Nephron (organoid): ENCODE measurements around the gene DDX31.

ENCODE experiments used
- H3K27ac Mint-ChIP-seq, 3 experiments: 2 replicates each; pipeline ENCODE4 v1.8.0; 2020; ENCODE audit warnings: mixed read lengths in 3 of 3, mild to moderate bottlenecking in 2 of 3, moderate library complexity in 1 of 3
- H3K27me3 Mint-ChIP-seq: 2 replicates; pipeline ENCODE4 v1.8.0; 2021; ENCODE audit warnings: low read depth, mild to moderate bottlenecking, moderate library complexity, mixed read lengths
- H3K36me3 Mint-ChIP-seq: 2 replicates; pipeline ENCODE4 v1.8.0; 2020; ENCODE audit warnings: low read depth, mixed read lengths
- H3K4me1 Mint-ChIP-seq: 2 replicates; pipeline ENCODE4 v1.8.0; 2020; ENCODE audit warnings: mixed read lengths
- H3K4me3 Mint-ChIP-seq, 3 experiments: 2 replicates each; pipeline ENCODE4 v1.8.0; 2020; ENCODE audit warnings: mild to moderate bottlenecking in 3 of 3, mixed read lengths in 3 of 3, moderate library complexity in 2 of 3
- H3K9me3 Mint-ChIP-seq: 2 replicates; pipeline ENCODE4 v1.8.0; 2020; ENCODE audit warnings: mixed read lengths
- CTCF ChIP-seq, 3 experiments: fragments of 200-600 bp; sonication (generic); IDR thresholded peaks; one replicate each; pipeline ENCODE4 v1.5.0; 2021; ENCODE audit warnings: antibody characterized with exemption in 3 of 3; ENCODE audit not compliant: unreplicated experiment in 3 of 3

DDX31 gene

GRCh38 chr9:132586830-132587591 lies 82.8 kb downstream of the DDX31 start:
- Mint-ChIP-seq H3K4me3 (no peak overlapping the region), H3K27ac (no peak overlapping the region), H3K4me1 (peaks cover 5% of the 10 kb centered on the region), H3K36me3 (no peaks in the 10 kb centered on the region), H3K27me3 (peaks cover 97% of the 10 kb centered on the region), H3K9me3 (no peaks in the 10 kb centered on the region)
- no peak for TF ChIP-seq CTCF (IDR thresholded peaks at IDR 0.05; ENCODE audit: unreplicated experiment in 3 of 3)

- TF ChIP-seq CTCF (IDR thresholded peaks at IDR 0.05; ENCODE audit: unreplicated experiment in 3 of 3) = no peak
- Mint-ChIP-seq H3K9me3 (no peaks in the 10 kb centered on the region), H3K4me1 (peaks cover 2% of the 10 kb centered on the region)
Measured at GRCh38 chr9:132585954-132586829, 83.6 kb downstream of the DDX31 start.

GRCh38 chr9:132584601-132585560 lies 84.9 kb downstream of the DDX31 start:
- Mint-ChIP-seq H3K4me3 (no peak overlapping the region), H3K27me3 (peaks cover 99% of the 10 kb centered on the region), H3K36me3 (no peaks in the 10 kb centered on the region), H3K9me3 (no peaks in the 10 kb centered on the region), H3K4me1 (no peaks in the 10 kb centered on the region), H3K27ac (no peak overlapping the region)
- no peak for TF ChIP-seq CTCF (IDR thresholded peaks at IDR 0.05; ENCODE audit: unreplicated experiment in 3 of 3)

More at GRCh38 chr9:132585954-132586829, 83.6 kb downstream of the DDX31 start:
- no peak overlapping the region for H3K4me3 Mint-ChIP-seq
- H3K27me3 Mint-ChIP-seq = peaks cover 97% of the 10 kb centered on the region
- H3K36me3 Mint-ChIP-seq = no peaks in the 10 kb centered on the region
- H3K27ac Mint-ChIP-seq = no peak overlapping the region

GRCh38 chr9:132583584-132584304 lies 86.0 kb downstream of the DDX31 start:
- Mint-ChIP-seq H3K27me3 (peaks cover 100% of the 10 kb centered on the region), H3K4me3 (no peak overlapping the region), H3K27ac (no peak overlapping the region), H3K4me1 (no peaks in the 10 kb centered on the region), H3K36me3 (no peaks in the 10 kb centered on the region), H3K9me3 (no peaks in the 10 kb centered on the region)
- TF ChIP-seq CTCF (IDR thresholded peaks at IDR 0.05; ENCODE audit: unreplicated experiment in 3 of 3) = no peak
